Measurements from ENCODE around the gene DNAH6.

DNAH6 gene

DNA sequence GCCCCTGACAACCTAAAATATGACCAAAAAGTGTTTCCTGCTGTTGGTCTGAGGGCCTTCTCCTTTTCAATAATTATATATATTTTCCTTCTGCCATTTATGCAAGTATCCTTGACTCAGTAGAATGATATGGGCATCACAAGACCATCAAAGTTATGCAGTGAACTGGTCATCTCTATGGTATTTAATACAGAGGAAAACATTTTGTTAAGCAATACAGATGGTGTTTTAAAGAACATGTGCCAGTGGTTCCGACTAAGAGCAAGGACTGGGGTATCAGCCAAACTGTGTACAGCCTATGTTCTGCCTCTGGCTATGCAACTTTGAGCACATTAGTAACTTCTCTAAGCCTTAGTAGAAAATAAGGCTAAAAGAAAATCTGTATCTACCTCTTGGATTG is 185.6 kb downstream of the DNAH6 start:
- H3K9ac ChIP-seq (ENCODE audit: low read depth, low read length) = no peak overlapping the region
- H2AFZ ChIP-seq (ENCODE audit: low read depth, low read length) = no peak overlapping the region
- H3K27ac ChIP-seq (ENCODE audit: low read length) = no peak overlapping the region
- DNase-seq (no peak), ATAC-seq (ENCODE audit: insufficient read depth, low read depth) (no peak)
- H3K27me3 ChIP-seq (ENCODE audit: insufficient read depth, low read length, poor library complexity) = peaks cover 6% of the 10 kb centered on the region
- H3K4me2 ChIP-seq (ENCODE audit: insufficient read depth, low read length) = no peak overlapping the region
- H3K36me3 ChIP-seq (ENCODE audit: insufficient read depth, low read length) = no peaks in the 10 kb centered on the region
- no peaks in the 10 kb centered on the region for H3K79me2 ChIP-seq (ENCODE audit: insufficient read depth, low read length)
- H3K4me3 ChIP-seq (ENCODE audit: low read depth in 1 of 2, low read length in 2 of 2) = no peak overlapping the region
- peaks cover 6% of the 10 kb centered on the region for H3K9me3 ChIP-seq (ENCODE audit: insufficient read depth, low read length, severe bottlenecking)
- no peaks in the 10 kb centered on the region for H4K20me1 ChIP-seq (ENCODE audit: insufficient read depth, low read length)
- TF ChIP-seq EZH2 (IDR thresholded peaks at IDR 0.05; ENCODE audit: borderline replicate concordance, low read depth, low read length, severe bottlenecking) = no peak
- TF ChIP-seq, protein P1, sequence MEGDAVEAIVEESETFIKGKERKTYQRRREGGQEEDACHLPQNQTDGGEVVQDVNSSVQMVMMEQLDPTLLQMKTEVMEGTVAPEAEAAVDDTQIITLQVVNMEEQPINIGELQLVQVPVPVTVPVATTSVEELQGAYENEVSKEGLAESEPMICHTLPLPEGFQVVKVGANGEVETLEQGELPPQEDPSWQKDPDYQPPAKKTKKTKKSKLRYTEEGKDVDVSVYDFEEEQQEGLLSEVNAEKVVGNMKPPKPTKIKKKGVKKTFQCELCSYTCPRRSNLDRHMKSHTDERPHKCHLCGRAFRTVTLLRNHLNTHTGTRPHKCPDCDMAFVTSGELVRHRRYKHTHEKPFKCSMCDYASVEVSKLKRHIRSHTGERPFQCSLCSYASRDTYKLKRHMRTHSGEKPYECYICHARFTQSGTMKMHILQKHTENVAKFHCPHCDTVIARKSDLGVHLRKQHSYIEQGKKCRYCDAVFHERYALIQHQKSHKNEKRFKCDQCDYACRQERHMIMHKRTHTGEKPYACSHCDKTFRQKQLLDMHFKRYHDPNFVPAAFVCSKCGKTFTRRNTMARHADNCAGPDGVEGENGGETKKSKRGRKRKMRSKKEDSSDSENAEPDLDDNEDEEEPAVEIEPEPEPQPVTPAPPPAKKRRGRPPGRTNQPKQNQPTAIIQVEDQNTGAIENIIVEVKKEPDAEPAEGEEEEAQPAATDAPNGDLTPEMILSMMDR (IDR thresholded peaks at IDR 0.05; ENCODE audit: borderline replicate concordance, extremely low read depth, low read length, poor library complexity, severe bottlenecking) = no peak
- no peaks in the 10 kb centered on the region for H3K4me1 ChIP-seq (ENCODE audit: insufficient read depth, low read length)

DNA sequence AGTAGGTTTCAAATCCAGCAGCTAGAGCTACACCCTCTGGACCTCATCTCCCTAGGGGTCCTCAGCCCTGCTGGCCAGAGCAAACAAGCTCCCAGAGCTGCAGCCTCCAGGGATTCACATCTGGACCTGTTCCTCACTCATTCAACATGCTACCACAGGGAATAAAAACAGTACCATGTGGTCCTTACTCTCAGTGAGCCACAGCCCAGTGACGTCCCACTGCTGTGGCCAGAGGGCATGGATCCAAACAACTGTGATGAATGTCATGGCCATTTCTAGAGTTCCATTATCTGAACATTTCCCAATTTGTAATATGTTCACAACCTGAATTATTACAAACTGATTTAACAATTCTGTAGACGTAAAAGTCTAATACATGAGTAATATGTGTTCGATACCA is 186.6 kb downstream of the DNAH6 start:
- no peak overlapping the region for H2AFZ ChIP-seq (ENCODE audit: low read depth, low read length)
- no peak overlapping the region for H3K4me2 ChIP-seq (ENCODE audit: insufficient read depth, low read length)
- H3K4me3 ChIP-seq (ENCODE audit: low read depth in 1 of 2, low read length in 2 of 2) = no peak overlapping the region
- peaks cover 6% of the 10 kb centered on the region for H3K9me3 ChIP-seq (ENCODE audit: insufficient read depth, low read length, severe bottlenecking)
- peaks cover under 1% of the 10 kb centered on the region for H3K27me3 ChIP-seq (ENCODE audit: insufficient read depth, low read length, poor library complexity)
- no peak for ATAC-seq (ENCODE audit: insufficient read depth, low read depth)
- no peak for TF ChIP-seq EZH2 (IDR thresholded peaks at IDR 0.05; ENCODE audit: borderline replicate concordance, low read depth, low read length, severe bottlenecking)
- TF ChIP-seq, protein P1 (IDR thresholded peaks at IDR 0.05; ENCODE audit: borderline replicate concordance, extremely low read depth, low read length, poor library complexity, severe bottlenecking) = no peak
- no peak overlapping the region for H3K9ac ChIP-seq (ENCODE audit: low read depth, low read length)
- H3K79me2 ChIP-seq (ENCODE audit: insufficient read depth, low read length) = no peaks in the 10 kb centered on the region
- H4K20me1 ChIP-seq (ENCODE audit: insufficient read depth, low read length) = no peaks in the 10 kb centered on the region
- no peaks in the 10 kb centered on the region for H3K4me1 ChIP-seq (ENCODE audit: insufficient read depth, low read length)
- no peak overlapping the region for H3K27ac ChIP-seq (ENCODE audit: low read length)
- no peaks in the 10 kb centered on the region for H3K36me3 ChIP-seq (ENCODE audit: insufficient read depth, low read length)
- no peak for DNase-seq

DNA sequence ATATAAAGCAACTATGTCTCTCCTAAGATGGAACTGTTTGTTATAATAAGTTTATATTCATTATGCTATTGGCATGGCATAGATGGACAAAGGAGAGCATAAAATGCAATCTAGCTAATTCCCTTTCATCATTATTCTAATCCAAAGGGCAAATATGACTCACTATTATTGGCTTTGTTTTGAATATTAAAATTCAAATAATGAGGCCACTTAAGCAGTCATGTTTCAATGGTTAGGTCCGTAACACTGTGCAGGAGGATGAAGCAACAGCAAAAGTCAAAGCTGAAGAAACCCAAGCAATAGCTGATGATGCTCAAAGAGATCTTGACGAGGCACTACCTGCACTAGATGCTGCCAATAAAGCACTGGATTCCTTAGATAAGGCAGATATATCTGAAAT is 187.5 kb downstream of the DNAH6 start:
- no peak for DNase-seq

More for the DNA sequence above, 187.5 kb downstream of the DNAH6 start:
- Histone ChIP-seq H4K20me1 (ENCODE audit: insufficient read depth, low read length) (no peaks in the 10 kb centered on the region), H3K27ac (ENCODE audit: low read length) (no peak overlapping the region), H3K36me3 (ENCODE audit: insufficient read depth, low read length) (no peaks in the 10 kb centered on the region), H3K4me2 (ENCODE audit: insufficient read depth, low read length) (no peak overlapping the region), H3K4me1 (ENCODE audit: insufficient read depth, low read length) (no peaks in the 10 kb centered on the region), H2AFZ (ENCODE audit: low read depth, low read length) (no peak overlapping the region), H3K4me3 (ENCODE audit: low read depth in 1 of 2, low read length in 2 of 2) (no peak overlapping the region), H3K79me2 (ENCODE audit: insufficient read depth, low read length) (no peaks in the 10 kb centered on the region), H3K9ac (ENCODE audit: low read depth, low read length) (no peak overlapping the region), H3K9me3 (ENCODE audit: insufficient read depth, low read length, severe bottlenecking) (peaks cover 6% of the 10 kb centered on the region), H3K27me3 (ENCODE audit: insufficient read depth, low read length, poor library complexity) (no peaks in the 10 kb centered on the region)
- TF ChIP-seq, protein P1 (IDR thresholded peaks at IDR 0.05; ENCODE audit: borderline replicate concordance, extremely low read depth, low read length, poor library complexity, severe bottlenecking) = no peak
- no peak for TF ChIP-seq EZH2 (IDR thresholded peaks at IDR 0.05; ENCODE audit: borderline replicate concordance, low read depth, low read length, severe bottlenecking)
- ATAC-seq (ENCODE audit: insufficient read depth, low read depth) = no peak

Measured in DND-41 (cell line).